Gastroesophageal sphincter (tissue), 3 donors: ENCODE results near the gene PKD2L1.

Source experiments
- POLR2A ChIP-seq, 2 donors: fragments of 450-650 bp; IDR thresholded peaks; one replicate each; pipeline ENCODE4 v1.6.1; 2017; ENCODE audit warnings: antibody characterized with exemption in 2 of 2, mild to moderate bottlenecking in 2 of 2, moderate library complexity in 1 of 2
- POLR2AphosphoS5 ChIP-seq: sonication (generic); formaldehyde crosslinking; IDR thresholded peaks from one replicate; pipeline ENCODE4 v1.6.1; 2017; ENCODE audit warnings: antibody characterized with exemption
- TF ChIP-seq, protein P1 (sequence below), 4 experiments: fragments of 200-600 bp in 2 of 4; fragments of 450-650 bp in 2 of 4; sonication (generic) in 1 of 4; IDR thresholded peaks; one replicate each; pipeline ENCODE4 v1.5.1; 2017 to 2019; ENCODE audit warnings: antibody characterized with exemption in 4 of 4, mild to moderate bottlenecking in 2 of 4, moderate library complexity in 2 of 4

DNA sequence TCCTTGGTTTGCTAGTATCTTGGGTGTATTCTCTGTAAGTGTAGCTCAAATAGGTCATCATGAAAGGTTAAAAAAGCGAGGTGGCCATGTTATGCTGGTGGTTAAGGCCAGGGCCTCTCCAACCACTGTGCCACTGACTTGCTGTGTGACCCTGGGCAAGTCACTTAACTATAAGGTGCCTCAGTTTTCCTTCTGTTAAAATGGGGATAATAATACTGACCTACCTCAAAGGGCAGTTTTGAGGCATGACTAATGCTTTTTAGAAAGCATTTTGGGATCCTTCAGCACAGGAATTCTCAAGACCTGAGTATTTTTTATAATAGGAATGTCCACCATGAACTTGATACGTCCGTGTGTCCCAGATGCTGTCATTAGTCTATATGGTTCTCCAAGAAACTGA lies 34.1 kb upstream of the PKD2L1 start:
- TF ChIP-seq, protein P1, sequence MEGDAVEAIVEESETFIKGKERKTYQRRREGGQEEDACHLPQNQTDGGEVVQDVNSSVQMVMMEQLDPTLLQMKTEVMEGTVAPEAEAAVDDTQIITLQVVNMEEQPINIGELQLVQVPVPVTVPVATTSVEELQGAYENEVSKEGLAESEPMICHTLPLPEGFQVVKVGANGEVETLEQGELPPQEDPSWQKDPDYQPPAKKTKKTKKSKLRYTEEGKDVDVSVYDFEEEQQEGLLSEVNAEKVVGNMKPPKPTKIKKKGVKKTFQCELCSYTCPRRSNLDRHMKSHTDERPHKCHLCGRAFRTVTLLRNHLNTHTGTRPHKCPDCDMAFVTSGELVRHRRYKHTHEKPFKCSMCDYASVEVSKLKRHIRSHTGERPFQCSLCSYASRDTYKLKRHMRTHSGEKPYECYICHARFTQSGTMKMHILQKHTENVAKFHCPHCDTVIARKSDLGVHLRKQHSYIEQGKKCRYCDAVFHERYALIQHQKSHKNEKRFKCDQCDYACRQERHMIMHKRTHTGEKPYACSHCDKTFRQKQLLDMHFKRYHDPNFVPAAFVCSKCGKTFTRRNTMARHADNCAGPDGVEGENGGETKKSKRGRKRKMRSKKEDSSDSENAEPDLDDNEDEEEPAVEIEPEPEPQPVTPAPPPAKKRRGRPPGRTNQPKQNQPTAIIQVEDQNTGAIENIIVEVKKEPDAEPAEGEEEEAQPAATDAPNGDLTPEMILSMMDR (IDR thresholded peaks at IDR 0.05): no peak
- TF ChIP-seq POLR2A (IDR thresholded peaks at IDR 0.05) (no peak), POLR2AphosphoS5 (no peak)
